ENCODE data around the gene DCBLD1.
"Not testable (repeated sequence)": the region's sequence is repeated elsewhere in the genome, so short reads cannot be mapped to it uniquely, and the experiment has no call there.

DCBLD1 gene

GRCh38 chr6:117482240-117483003, at the start of gene DCBLD1:
Gene DCBLD1 (plus strand): TSS chr6:117482674. CDS start chr6:117482782, 108 bp downstream.
- Histone ChIP-seq H3K4me1 (ENCODE audit: control insufficient read depth, insufficient read depth, low read length, unreplicated experiment) (peaks cover 17% of the 10 kb centered on the region), H3K27ac (ENCODE audit: low read depth, low read length) (peak within 1 kb of the TSS; percentile 63), H3K36me3 (ENCODE audit: insufficient read depth, low read length) (no peaks in the 10 kb centered on the region), H3K27me3 (ENCODE audit: insufficient read depth, low read length) (no peaks in the 10 kb centered on the region), H3K4me3 (ENCODE audit: low read depth, low read length) (peak within 1 kb of the TSS; percentile 95), H2AFZ (ENCODE audit: low read length, unreplicated experiment) (peak within 1 kb of the TSS; percentile 88), H3K79me2 (ENCODE audit: control insufficient read depth, insufficient read depth, low read length, unreplicated experiment) (peaks cover 38% of the 10 kb centered on the region)

GRCh38 chr6:117440706-117441525, 41.6 kb upstream of the DCBLD1 start:
- H3K4me1 ChIP-seq (ENCODE audit: control insufficient read depth, insufficient read depth, low read length, unreplicated experiment) = peaks cover 31% of the 10 kb centered on the region
- no peak overlapping the region for H2AFZ ChIP-seq (ENCODE audit: low read length, unreplicated experiment)
- no peak overlapping the region for H3K4me3 ChIP-seq (ENCODE audit: low read depth, low read length)
- H3K27ac ChIP-seq (ENCODE audit: low read depth, low read length) = peak overlapping the region; percentile 95
- no peaks in the 10 kb centered on the region for H3K27me3 ChIP-seq (ENCODE audit: insufficient read depth, low read length)
- no peaks in the 10 kb centered on the region for H3K79me2 ChIP-seq (ENCODE audit: control insufficient read depth, insufficient read depth, low read length, unreplicated experiment)
- H3K36me3 ChIP-seq (ENCODE audit: insufficient read depth, low read length) = peaks cover 6% of the 10 kb centered on the region; the same call in 1 of the 2 replicates

- H3K4me3 ChIP-seq (ENCODE audit: low read depth, low read length) = 0 out of 2 replicates have a peak overlapping the region, but pooled peaks have one; percentile 17
- no peak overlapping the region for H2AFZ ChIP-seq (ENCODE audit: low read length, unreplicated experiment)
- peaks cover 35% of the 10 kb centered on the region for H3K4me1 ChIP-seq (ENCODE audit: control insufficient read depth, insufficient read depth, low read length, unreplicated experiment)
- peaks cover 6% of the 10 kb centered on the region; the same call in 1 of the 2 replicates for H3K36me3 ChIP-seq (ENCODE audit: insufficient read depth, low read length)
- H3K79me2 ChIP-seq (ENCODE audit: control insufficient read depth, insufficient read depth, low read length, unreplicated experiment) = no peaks in the 10 kb centered on the region
- peak overlapping the region; percentile 95 for H3K27ac ChIP-seq (ENCODE audit: low read depth, low read length)
- no peaks in the 10 kb centered on the region for H3K27me3 ChIP-seq (ENCODE audit: insufficient read depth, low read length)
Measured at GRCh38 chr6:117441824-117442264, 40.6 kb upstream of the DCBLD1 start.

GRCh38 chr6:117442313-117442712, 40.2 kb upstream of the DCBLD1 start:
- not testable (repeated sequence) for H3K27me3 ChIP-seq (ENCODE audit: insufficient read depth, low read length); H2AFZ ChIP-seq (ENCODE audit: low read length, unreplicated experiment); H3K79me2 ChIP-seq (ENCODE audit: control insufficient read depth, insufficient read depth, low read length, unreplicated experiment); H3K36me3 ChIP-seq (ENCODE audit: insufficient read depth, low read length)
- Histone ChIP-seq H3K4me3 (ENCODE audit: low read depth, low read length) (0 out of 2 replicates have a peak overlapping the region, but pooled peaks have one; percentile 17), H3K4me1 (ENCODE audit: control insufficient read depth, insufficient read depth, low read length, unreplicated experiment) (peaks cover 39% of the 10 kb centered on the region), H3K27ac (ENCODE audit: low read depth, low read length) (peak overlapping the region; percentile 95)

- Histone ChIP-seq H3K36me3 (ENCODE audit: insufficient read depth, low read length) (peaks cover 3% of the 10 kb centered on the region; the same call in 1 of the 2 replicates), H3K27me3 (ENCODE audit: insufficient read depth, low read length) (no peaks in the 10 kb centered on the region), H2AFZ (ENCODE audit: low read length, unreplicated experiment) (peak overlapping the region; percentile 62), H3K4me3 (ENCODE audit: low read depth, low read length) (no peak overlapping the region), H3K4me1 (ENCODE audit: control insufficient read depth, insufficient read depth, low read length, unreplicated experiment) (peaks cover 56% of the 10 kb centered on the region), H3K79me2 (ENCODE audit: control insufficient read depth, insufficient read depth, low read length, unreplicated experiment) (no peaks in the 10 kb centered on the region), H3K27ac (ENCODE audit: low read depth, low read length) (peak overlapping the region; percentile 78)
Measured at GRCh38 chr6:117444600-117444999, 37.9 kb upstream of the DCBLD1 start.

GRCh38 chr6:117446861-117447260, 35.6 kb upstream of the DCBLD1 start:
- Histone ChIP-seq H3K4me3 (ENCODE audit: low read depth, low read length) (no peak overlapping the region), H3K27ac (ENCODE audit: low read depth, low read length) (peak overlapping the region; percentile 26; the same call in 1 of the 2 replicates), H3K4me1 (ENCODE audit: control insufficient read depth, insufficient read depth, low read length, unreplicated experiment) (peaks cover 70% of the 10 kb centered on the region), H3K27me3 (ENCODE audit: insufficient read depth, low read length) (no peaks in the 10 kb centered on the region), H3K36me3 (ENCODE audit: insufficient read depth, low read length) (no peaks in the 10 kb centered on the region), H3K79me2 (ENCODE audit: control insufficient read depth, insufficient read depth, low read length, unreplicated experiment) (no peaks in the 10 kb centered on the region), H2AFZ (ENCODE audit: low read length, unreplicated experiment) (peak overlapping the region; percentile 53)

GRCh38 chr6:117448011-117448410, 34.5 kb upstream of the DCBLD1 start:
- peak overlapping the region; percentile 92 for H3K27ac ChIP-seq (ENCODE audit: low read depth, low read length)
- no peak overlapping the region for H2AFZ ChIP-seq (ENCODE audit: low read length, unreplicated experiment)
- H3K27me3 ChIP-seq (ENCODE audit: insufficient read depth, low read length) = no peaks in the 10 kb centered on the region
- H3K4me1 ChIP-seq (ENCODE audit: control insufficient read depth, insufficient read depth, low read length, unreplicated experiment) = peaks cover 61% of the 10 kb centered on the region
- H3K36me3 ChIP-seq (ENCODE audit: insufficient read depth, low read length) = no peaks in the 10 kb centered on the region
- H3K79me2 ChIP-seq (ENCODE audit: control insufficient read depth, insufficient read depth, low read length, unreplicated experiment) = no peaks in the 10 kb centered on the region
- peak overlapping the region; percentile 12; the same call in 1 of the 2 replicates for H3K4me3 ChIP-seq (ENCODE audit: low read depth, low read length)

GRCh38 chr6:117448732-117449485, 33.6 kb upstream of the DCBLD1 start:
- Histone ChIP-seq H3K27me3 (ENCODE audit: insufficient read depth, low read length) (no peaks in the 10 kb centered on the region), H3K4me1 (ENCODE audit: control insufficient read depth, insufficient read depth, low read length, unreplicated experiment) (peaks cover 60% of the 10 kb centered on the region), H2AFZ (ENCODE audit: low read length, unreplicated experiment) (peak overlapping the region; percentile 87), H3K79me2 (ENCODE audit: control insufficient read depth, insufficient read depth, low read length, unreplicated experiment) (no peaks in the 10 kb centered on the region), H3K27ac (ENCODE audit: low read depth, low read length) (peak overlapping the region; percentile 92), H3K36me3 (ENCODE audit: insufficient read depth, low read length) (no peaks in the 10 kb centered on the region), H3K4me3 (ENCODE audit: low read depth, low read length) (peak overlapping the region; percentile 31)

- H3K4me3 ChIP-seq (ENCODE audit: low read depth, low read length) = peak overlapping the region; percentile 31
- no peaks in the 10 kb centered on the region for H3K79me2 ChIP-seq (ENCODE audit: control insufficient read depth, insufficient read depth, low read length, unreplicated experiment)
- H2AFZ ChIP-seq (ENCODE audit: low read length, unreplicated experiment) = peak overlapping the region; percentile 95
- no peaks in the 10 kb centered on the region for H3K36me3 ChIP-seq (ENCODE audit: insufficient read depth, low read length)
- H3K27ac ChIP-seq (ENCODE audit: low read depth, low read length) = peak overlapping the region; percentile 92
- H3K27me3 ChIP-seq (ENCODE audit: insufficient read depth, low read length) = no peaks in the 10 kb centered on the region
- H3K4me1 ChIP-seq (ENCODE audit: control insufficient read depth, insufficient read depth, low read length, unreplicated experiment) = peaks cover 52% of the 10 kb centered on the region
Measured at GRCh38 chr6:117449549-117450439, 32.7 kb upstream of the DCBLD1 start.
